ENCODE data around the gene ATL2.

GRCh38 chr2:38261569-38262068, 115.5 kb downstream of the ATL2 start:
- TF ChIP-seq CTCF (IDR thresholded peaks at IDR 0.05 in 4 of 5, conservative IDR thresholded peaks at IDR 0.05 in 1 of 5) = no peak
- no peak for TF ChIP-seq POLR2A (IDR thresholded peaks at IDR 0.05)

All from gastrocnemius medialis (tissue), 4 donors.